ENCODE results near the gene NIN.
A peak's percentile ranks its signal among the peaks of the same experiment; 100 is the strongest.

NIN gene

GRCh38 chr14:50830932-50831725 is at the start of gene NIN:
TSS of gene NIN (minus strand) at chr14:50831162. CDS start at chr14:50822056, 9,106 bp downstream.
- peak in 51 of 56 donors; percentile 17 to 86 (median 65) for DNase-seq

GRCh38 chr14:50875359-50876070 is 44.6 kb upstream of the NIN start:
- DNase-seq = peak in 3 of 56 donors; percentile 8 to 16 (median 16)

- DNase-seq = no peak
Measured at GRCh38 chr14:50874757-50875156, 43.8 kb upstream of the NIN start.

- peak in 2 of 56 donors; percentile 14 to 21 for DNase-seq
Measured at GRCh38 chr14:50871914-50872732, 41.2 kb upstream of the NIN start, which contains the start of gene ABHD12B. TSS of gene ABHD12B (plus strand) at chr14:50872053. CDS start at chr14:50872175, 122 bp downstream.

GRCh38 chr14:50871228-50871627 is 40.3 kb upstream of the NIN start:
- DNase-seq = no peak

GRCh38 chr14:50865391-50866076 is 34.6 kb upstream of the NIN start:
- no peak for DNase-seq

- DNase-seq = peak in 17 of 56 donors; percentile 13 to 68 (median 36)
Measured at GRCh38 chr14:50864946-50865345, 34.0 kb upstream of the NIN start.

- DNase-seq = no peak
Measured at GRCh38 chr14:50864237-50864636, 33.3 kb upstream of the NIN start.

- DNase-seq = peak in 2 of 56 donors; percentile 6 to 12
Measured at GRCh38 chr14:50862036-50862570, 31.1 kb upstream of the NIN start.

- DNase-seq = peak in 52 of 56 donors; percentile 9 to 93 (median 64)
Measured at GRCh38 chr14:50860478-50861086, 29.6 kb upstream of the NIN start.

- DNase-seq = peak in 2 of 56 donors; percentile 56 to 79
Measured at GRCh38 chr14:50859296-50859624, 28.3 kb upstream of the NIN start.

- peak in 15 of 56 donors; percentile 10 to 57 (median 19) for DNase-seq
Measured at GRCh38 chr14:50856660-50857059, 25.7 kb upstream of the NIN start.

GRCh38 chr14:50855558-50855957 is 24.6 kb upstream of the NIN start:
- no peak for DNase-seq

GRCh38 chr14:50854521-50854920 is 23.6 kb upstream of the NIN start:
- DNase-seq = no peak

- DNase-seq = no peak
Measured at GRCh38 chr14:50853891-50854290, 22.9 kb upstream of the NIN start.

GRCh38 chr14:50846226-50846880 is 15.4 kb upstream of the NIN start:
- DNase-seq = no peak

GRCh38 chr14:50845166-50845565 is 14.2 kb upstream of the NIN start:
- no peak for DNase-seq

- no peak for DNase-seq
Measured at GRCh38 chr14:50844391-50844790, 13.4 kb upstream of the NIN start.

GRCh38 chr14:50839691-50840090 is 8.7 kb upstream of the NIN start:
- no peak for DNase-seq

GRCh38 chr14:50839048-50839447 is 8.1 kb upstream of the NIN start:
- no peak for DNase-seq

Measured in nucleus accumbens (tissue), 56 donors.